Measurements from ENCODE around the gene NKX2-1.
A peak's percentile ranks its signal among the peaks of the same experiment; 100 is the strongest.
"Not testable (repeated sequence)": the region's sequence is repeated elsewhere in the genome, so short reads cannot be mapped to it uniquely, and the experiment has no call there.

NKX2-1 gene

DNA sequence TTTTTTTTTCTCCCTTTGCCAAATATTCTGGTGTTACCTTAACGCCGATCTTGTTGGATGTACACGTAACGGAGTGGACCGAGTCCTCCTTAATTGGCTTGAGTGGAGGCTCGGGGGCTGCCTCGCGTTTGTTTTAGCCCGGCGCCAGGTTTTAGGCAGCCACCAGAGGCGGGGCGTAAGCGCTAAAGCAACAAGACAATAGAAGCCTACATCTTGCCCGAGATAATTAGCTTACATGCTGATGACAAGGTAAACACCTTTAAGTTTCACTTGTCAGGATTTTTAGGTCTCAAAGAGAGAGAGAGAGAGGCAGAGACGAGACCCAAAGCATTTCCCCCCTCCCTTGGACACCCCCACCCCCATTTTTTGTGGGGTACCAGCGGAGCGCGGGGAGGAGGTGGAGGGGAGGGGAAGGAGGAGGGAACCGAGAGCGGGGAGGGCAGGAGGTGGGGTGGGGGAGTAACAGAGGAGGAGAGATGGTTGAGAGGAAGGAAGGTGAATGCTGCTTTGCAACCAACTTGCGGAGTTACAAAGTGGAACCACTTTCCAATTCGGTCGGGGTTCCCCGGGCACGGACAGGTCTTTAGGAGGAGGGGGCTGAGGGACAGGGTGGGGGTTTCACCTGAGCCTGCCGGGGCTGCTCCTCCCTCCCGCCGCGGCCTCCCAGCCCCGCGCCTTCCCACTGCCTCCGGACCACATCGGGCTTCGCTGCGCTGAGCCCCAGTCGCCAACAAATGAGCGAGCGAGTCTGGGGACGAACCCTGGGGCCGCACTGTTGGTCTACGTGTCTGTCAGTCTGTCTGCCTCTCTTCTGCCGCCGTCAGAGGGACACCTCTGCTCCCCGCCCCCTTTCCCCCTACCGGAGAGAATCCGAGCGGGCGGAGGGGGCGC, at the start of gene NKX2-1:
Gene NKX2-1, minus strand, starts transcription at position 802 of the 891 bp plus-strand sequence. Its CDS starts 103 bp downstream, at position 699.
- DNase-seq, result peak; percentile 97

DNA sequence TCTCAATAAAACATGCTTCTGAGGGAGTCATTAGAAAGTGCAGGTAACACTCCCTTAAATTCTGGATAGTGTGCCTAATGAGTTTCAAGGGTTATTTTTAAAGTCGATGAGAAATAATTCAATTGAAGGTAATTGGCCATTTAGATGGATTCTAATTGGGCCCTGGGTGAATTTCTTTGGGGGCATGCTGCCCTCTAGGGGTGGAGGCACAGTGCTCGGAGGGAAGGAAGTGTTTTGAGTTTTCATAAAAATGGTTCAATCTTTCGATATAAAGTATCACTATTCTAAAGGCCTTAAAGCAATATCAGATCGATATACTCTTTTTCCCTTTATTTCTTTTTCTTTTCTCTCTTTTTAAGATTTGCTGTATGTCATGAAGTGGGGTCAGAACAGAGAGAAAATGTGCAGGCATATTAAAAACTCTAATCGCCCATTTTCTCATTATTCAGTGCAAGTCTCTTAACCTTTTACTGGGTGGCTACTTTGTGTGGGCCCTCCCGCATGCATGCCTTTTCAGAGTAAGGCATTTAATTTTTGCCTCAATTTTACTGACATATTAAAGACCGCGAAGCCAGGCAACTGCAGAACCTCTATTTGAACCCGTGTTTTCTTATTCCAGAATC, 36.9 kb upstream of the NKX2-1 start:
- peak; percentile 29 for DNase-seq

DNA sequence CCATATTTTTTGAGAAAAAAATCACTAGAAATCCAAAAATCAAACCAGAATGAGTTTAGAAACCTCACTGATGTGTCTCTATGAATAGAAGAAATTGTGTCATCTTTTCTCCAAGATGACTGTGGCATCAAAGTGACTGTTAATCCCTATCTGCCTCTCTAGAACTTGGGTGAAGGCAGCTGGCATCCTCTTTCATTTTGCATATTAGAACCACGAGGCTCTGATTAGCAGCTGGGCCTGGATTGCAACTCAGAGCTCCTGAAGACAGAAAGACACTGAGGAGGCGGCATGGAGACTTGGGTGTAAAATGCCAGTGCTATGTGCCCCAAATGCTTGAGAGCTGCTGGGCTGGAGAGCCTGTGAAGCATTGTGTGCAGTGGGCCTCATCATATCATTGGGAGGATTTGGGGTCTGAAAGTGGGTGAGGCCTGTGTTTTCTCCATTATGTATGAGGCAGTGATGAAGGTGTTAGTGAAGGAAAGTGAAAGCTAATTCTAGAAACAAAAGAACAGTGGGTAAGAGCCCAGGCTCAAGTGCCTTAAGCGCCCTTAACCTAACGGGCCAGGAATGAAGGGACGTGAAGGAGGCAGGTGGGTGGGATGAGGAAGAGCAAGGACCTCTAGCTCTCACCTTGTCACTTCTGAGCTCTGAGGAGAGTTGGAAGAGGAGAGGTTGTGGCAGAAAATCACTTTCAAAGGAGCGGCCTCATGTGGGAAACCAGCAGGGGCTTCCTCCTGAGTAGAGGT, 36.1 kb upstream of the NKX2-1 start:
- DNase-seq, result no peak

DNA sequence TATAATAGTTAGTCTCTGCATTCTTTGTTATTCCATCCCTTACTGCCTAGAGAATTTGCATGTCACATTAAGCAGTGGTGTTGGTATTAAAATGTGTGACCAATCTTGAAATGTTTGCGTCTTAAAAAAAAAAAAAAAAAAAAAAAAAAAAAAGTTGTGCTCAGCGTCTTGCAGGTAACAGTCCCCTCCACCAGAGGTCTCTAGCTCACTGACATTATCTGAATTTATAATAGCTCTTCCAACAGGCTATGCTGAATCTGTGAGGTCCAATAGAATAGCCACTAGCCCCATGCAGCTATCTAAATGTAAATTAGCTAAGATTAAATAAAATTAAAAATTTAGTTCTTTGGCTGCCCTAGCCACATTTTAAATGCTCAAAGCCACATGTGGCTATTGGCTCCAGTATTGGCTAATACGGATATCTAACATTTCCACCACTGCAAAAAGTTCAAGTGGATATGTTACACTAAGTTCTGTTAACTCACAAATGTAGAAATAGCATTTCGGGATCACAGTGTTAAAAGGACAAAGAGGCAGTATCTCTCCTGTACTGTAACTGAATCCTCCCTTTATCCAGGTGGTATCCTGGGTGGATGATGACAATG, 33.7 kb upstream of the NKX2-1 start:
- DNase-seq, result peak; percentile 84

DNA sequence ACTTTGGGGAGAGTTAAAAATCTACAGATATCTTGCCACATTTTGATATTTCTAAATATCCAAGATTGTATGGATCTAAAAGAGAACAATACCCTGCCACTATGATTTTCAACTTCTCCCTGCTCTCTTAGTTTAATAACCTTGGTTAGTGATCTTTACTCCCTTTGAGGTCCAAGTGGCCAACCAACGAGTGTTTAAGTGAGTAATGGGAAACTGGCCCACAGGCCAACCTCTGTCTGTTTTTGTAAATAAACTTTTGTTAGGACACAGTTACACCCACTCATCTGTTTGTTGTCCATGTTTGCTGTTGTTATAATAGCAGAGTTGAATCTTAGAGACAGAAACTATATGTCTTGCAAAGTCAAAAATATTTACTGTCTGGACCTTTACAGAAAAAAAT, 30.9 kb upstream of the NKX2-1 start:
- DNase-seq, result no peak

DNA sequence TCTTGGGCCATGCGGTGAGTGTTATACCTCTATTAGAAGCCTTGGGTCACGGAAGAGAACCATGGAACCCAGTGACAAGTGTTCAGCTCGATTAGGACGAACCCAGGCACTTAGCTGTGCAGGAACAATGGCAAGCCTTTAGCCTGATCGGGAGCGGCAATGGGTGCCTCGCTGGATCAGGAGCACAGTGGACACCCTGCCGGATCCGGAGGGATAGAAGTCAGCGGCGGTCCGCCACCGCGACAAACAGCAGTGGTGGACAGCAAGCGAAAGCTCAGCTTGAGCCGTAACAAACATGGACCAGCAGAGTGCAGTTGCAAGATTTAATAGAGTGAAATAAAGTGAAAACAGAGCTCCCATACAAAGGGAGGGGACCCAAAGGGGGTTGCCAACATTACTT, 24.2 kb upstream of the NKX2-1 start:
- DNase-seq, result not testable (repeated sequence)

DNA sequence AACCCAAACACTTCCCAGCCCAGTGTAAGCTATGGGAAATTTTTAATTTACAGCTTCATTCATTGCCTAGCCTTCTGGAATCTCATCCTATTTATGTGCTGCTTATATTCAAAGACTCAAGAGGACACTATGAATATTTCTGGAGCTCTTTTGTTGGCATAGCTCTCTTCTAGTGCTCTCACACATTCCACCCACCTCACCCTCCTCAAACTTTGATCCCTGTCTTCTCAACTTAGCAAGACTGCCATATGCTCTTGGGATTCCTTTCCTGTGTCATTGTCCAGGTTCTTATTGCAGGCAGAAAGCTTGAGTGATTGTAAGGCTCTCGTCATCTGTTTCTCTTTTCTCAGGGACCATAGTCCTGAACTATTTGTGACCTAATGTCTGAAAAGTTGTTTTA, 18.0 kb upstream of the NKX2-1 start:
- no peak for DNase-seq

DNA sequence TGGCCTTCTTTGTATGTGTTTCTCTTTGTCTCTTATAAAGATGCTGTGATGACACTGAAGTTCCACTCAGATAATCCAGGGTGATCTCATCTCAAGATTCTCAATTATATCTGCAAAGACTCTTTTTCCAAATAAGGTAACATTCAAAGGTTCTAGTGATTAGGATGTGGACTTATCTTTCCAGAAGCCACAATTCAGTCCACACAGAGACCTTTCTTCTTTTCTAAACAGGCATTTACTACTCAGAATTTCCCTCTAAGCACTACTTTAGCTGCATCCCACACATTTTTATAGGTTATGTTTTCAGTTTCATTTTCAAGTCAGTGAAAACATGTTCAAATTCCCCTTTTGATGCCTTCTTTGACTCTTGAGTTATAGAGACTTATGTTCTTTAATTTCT, 9.0 kb upstream of the NKX2-1 start:
- DNase-seq, result no peak

DNA sequence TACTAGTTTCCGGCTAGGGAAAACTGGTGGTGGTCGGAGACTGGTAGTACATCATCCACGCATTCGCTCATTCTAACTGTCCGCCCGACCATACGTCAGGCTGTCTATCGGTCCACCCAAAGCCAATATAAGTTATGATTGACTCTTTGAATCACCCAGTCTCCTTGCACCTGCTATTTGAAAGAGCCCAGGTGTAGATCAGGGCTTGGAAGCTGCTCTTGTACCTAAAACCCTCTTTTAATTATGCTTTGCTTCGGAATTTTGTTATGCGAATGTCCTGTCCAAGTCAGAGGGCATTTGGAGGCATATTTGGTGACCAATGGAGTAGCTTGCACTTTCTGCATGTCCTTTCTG, 5.7 kb upstream of the NKX2-1 start:
- DNase-seq, result no peak

DNA sequence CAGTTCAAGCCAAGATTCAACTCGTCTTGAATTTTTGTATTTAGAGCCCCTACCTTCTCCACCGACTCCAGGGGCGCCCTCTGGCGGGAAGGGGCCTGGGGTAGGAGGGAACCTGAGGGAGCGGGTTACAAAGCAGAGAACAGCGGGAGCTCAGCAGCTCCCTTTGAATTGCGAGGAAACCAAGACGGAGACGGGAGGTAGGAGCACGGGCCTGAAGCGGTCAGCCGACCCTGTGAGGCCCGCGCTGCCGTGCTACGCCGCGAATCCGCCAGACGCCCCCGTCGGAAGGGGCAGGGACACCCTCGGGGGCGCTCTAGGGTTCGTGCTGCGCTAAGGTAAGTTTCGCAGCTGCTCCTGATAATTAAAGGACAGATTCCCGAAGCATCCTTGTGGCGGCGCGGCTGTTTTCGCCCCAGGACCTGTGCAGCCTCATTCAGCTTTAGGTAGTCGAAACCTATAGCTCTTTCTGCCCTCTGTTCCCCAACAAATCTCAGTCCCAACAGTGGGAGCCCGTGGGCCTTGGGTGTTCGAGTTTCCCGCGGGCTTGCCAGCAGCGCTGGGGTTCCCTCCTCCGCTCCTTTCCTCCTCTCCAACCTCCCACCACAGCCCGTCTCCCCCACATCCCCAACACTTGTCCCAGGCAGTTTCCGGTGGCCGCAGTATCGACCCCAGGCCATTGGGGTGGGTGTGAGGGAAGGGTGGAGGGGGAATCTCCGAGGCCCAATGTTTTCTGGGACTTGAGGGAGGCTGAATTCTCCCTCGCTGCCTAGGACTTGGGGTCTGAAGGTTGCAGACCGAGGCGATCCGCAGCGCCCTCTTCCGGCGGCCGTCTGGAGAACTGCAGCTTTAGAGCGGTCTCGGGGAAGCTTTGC, 5.1 kb upstream of the NKX2-1 start:
- DNase-seq, result no peak

DNA sequence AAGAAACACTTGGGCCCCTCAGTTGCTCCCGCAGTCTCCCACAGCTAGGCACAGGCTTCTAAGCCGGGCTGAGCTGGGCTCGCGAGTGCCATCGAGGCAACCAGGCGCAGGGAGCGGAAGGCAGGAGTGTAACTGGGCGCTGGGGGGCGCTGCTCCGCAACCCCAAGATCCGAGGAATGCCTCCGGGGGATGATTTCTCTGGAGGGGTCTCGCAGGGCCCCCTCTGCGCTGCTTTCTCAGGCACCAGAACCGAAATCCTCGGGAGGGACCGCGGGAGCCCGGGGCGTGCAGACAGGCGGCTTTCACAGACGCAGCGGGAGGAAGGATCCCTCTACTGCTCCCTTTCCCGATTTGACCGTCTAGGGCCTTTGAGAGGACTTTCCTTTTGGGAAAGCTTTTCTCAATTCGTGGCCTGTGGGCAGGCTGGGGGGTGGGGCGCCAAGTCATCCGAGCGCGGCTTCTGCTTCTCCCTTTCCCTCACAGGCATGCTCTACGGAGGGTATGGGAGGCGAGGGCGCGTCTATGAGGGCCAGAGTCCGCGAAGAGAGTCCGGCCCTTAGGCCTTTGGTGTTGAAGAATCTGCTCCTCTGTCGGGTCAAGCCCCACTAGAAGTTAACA, 4.3 kb upstream of the NKX2-1 start:
- DNase-seq, result no peak

DNA sequence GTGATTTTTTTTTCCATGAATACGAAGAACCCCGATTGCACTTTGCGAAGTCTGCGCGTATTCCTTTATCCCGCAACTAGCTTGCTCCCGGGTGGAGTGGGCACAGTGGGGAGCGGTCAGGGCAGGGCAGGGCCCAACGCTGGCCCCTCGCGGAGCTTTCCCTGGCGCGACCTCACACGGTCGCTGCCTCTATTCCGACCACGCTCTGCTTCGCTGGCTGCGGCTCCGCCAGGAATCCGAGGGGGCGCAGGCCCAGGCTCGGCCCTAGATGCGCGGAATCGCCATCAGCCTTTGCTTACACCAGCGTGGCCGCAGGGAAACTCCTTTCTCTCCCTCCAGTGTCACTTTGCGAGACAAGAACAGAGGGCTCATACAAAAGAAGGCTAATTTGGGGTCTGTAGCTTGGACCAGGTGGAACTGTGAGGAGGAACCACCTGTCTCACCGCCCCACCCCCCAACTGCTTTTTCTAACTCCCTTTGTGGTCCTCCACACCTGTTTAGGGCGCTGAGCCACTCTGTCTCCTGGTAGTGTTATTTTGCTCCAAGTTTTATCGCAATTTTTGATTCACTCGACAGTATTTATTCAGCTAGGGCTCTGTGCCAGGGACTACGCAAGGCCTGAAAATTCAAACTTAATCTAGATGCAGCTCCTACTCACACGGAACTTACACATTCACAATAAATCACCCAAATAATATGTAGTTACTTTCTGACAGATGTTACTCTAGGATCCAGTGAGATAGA, 3.1 kb upstream of the NKX2-1 start:
- DNase-seq, result no peak

DNA sequence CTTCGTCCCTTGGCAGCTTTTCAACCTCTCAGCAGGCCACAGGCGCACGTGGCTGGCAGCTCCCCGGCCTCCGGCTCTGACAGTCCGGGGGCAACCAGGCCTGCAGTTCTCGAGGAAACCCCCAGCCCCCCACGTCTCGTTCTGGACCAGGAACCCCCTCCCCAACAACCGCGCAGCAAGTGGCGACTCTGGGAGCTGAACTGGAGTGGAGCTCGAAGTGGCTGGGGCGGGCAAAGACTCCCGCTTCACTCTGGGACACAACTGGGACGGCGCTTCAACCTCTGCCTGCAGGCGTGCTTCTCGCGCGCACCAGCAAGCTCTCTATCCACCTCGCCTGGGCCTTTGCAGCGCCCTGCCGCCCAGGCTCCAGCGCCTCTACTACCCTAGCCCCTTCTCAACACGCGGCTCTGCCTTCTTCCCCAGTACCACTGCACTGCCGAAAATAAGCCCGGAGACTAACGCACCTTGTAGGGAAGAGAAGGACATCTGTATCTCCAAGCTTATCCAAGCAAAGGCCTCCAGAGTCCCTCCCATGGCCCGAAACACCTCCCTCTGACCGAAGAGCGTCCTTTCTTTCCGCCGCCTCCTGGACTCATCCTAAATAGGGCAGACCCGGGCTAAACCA, 2.4 kb upstream of the NKX2-1 start:
- DNase-seq, result no peak

DNA sequence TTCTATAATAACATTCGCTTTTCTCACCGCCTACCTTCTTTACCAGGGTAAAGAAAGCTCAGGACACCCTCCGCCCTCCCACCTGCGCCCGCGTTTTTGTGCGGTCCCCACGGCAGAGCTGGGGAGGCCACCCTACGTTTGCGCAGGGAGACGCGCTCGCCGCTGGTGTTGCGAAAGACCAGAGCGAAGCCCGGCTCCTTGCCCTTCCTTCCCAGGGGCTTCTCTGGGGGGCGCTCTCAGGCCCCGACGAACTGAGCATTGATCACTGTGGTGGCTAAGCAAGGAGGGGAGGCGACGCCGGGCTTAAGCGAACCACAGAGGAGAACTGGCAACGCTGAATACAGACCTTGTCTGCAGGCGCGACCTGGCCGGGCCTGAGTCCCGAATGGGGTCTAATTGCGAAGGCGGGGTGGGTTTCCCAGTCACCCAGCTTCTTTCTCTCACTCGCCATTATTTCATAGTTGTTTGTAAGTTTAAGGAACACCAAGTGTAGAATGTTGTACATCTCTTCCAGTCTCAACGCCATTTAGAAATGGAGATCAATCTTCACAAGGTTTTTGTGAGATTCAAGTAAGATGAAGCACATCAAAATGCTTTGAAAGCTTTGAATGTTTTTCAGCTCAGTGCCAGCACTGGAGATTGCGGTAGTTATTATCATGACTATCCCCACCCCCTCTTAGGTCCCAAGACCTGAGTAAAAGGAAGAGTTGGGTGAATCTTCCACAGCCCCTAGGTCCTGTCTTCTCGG, 1.7 kb upstream of the NKX2-1 start:
- DNase-seq, result no peak

DNA sequence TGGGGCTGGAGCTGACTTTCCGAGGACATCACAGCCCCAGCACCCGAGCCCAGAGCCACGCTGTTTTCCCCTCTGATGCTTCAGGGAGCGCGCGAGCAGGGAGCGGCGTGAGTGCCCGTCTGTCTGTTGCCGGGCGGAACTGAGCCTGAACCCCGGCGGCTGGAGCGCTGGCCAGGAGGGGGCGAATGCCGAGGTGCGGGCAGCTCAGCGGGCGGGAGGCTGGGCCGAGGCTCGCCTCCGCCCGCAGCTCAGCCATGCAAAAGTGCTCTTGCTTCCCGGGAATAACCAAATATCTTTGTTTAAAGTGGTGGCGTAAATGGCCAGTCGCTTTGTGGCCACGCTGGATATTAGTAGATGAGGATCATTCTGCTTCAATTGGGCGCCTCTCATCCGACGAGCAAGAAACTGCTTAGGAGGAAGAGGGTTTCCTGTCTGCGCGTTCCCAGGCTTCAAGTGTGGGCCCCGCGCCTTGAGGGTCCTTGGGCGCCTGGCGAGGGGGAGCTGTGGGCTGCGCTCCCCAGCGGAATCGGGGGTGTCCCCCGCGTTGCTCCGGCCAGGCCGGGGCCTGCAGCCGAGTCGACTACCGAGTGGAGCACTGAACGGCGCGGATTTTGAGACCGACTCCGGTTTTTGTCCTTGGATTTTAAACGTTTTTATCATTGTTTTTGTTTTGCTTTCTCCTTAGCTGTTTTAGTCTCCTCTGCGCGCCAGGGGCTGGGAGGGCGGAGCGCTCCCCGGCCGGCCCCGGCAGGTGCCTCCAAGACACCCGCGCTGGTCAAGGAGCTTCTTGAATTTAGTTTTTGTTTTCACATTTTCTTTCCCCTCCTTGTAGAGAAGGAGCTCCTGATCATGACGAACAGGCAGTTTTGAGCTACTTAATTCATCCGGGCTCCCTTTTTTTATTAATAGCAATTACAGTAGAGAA, 831 bp upstream of the NKX2-1 start:
- peak; percentile 88 for DNase-seq

DNA sequence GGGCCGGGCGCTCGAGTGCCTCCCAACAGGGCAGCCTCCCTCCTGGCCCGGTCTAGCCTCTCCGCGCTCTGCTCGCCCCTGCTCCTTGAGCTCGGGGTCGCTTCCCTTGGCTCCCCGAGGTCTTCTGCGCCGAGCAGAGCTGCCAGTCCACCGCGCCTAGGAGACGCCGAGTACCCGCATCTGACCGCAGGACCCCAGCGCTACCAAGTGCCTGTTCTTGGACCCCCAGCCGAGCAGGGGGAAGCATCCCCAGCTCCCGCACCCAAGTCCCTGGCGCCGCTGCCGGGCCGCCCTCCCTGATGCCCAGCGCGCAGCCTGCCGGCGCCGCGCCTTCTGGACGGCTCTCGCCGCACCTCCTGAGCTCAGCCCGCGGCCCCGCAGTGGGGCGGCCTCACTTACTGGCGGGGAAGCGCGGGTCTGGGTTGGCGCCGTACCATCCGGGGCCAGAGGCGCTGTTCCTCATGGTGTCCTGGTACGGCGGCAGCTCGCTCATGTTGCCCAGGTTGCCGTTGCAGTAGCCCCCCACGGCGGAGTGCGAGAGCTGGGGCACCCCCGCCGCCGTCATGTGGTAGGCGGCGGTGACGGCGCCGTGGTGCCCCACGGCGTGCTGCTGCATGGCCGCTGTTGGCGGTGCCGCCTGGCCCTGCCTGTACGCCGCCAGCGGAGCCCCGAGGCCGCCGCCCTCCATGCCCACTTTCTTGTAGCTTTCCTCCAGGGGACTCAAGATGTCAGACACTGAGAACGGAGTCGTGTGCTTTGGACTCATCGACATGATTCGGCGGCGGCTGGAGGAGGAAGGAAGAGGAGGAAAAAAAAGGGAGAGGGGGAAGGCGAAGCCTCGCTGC, 1.2 kb downstream of the NKX2-1 start:
- no peak for DNase-seq

DNA sequence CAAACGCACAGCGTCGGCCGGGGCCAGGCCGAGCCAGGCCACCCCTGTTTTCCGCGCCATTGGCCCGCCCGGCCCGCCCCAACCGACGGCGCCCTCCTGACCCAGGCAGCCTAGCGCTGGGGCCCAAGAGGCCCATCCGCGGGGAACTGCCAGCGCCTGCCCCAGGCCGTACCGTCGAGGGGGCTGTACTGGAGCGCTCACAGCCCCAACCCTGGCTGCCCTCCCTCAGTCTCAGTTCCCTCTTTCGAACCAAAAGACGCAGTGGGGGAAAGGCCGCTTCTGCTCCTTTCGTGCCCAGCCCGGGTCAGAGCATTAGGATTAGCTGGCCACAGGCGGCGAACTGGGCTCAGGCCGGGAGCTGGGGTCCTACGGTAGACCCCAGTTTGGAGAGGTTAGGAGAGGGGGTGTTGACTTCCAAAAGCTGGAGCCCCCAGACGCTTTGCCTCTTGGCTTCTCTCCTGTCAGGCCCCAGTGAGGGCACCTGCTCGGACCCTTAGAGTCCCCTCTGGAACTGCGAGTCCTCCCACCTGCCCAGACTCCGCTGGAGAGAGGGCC, 1.9 kb downstream of the NKX2-1 start:
- peak; percentile 82 for DNase-seq

All from NCI-H1092 treated with DMSO at 0.1 percent for 48 hours (cell line).